ENCODE measurements around the gene TMCO6. TPM values are rescaled to one million over a fixed set of nuclear protein-coding genes. Genes with fewer than 3 reads are reported as not detected.

The TMCO6 gene
- total and polyA plus RNA-seq, 2 experiments from 2014 or later, result 18.7 to 19.9 TPM

GRCh38 chr5:140673187-140673976 lies 34.1 kb downstream of the TMCO6 start, which contains the start of gene DND1:
DND1 (minus strand) TSS chr5:140673576; CDS start chr5:140673542, 34 bp downstream.
- ATAC-seq, result peak; percentile 71
- H3K27ac Mint-ChIP-seq, result no peak within 1 kb of the TSS
- peak within 1 kb of the TSS; percentile 55; the same call in 1 of the 2 replicates for H3K27ac ChIP-seq (ENCODE audit: low read depth)
- peaks cover 14% of the 10 kb centered on the region; the same call in 1 of the 2 replicates for H3F3A ChIP-seq (replicated peaks; ENCODE audit: low read depth)
- peaks cover 9% of the 10 kb centered on the region for H3K4me1 Mint-ChIP-seq
- H3K4me2 ChIP-seq, result peak within 1 kb of the TSS; percentile 71
- peaks cover 14% of the 10 kb centered on the region; the same call in 1 of the 2 replicates for H3K36me3 ChIP-seq (ENCODE audit: insufficient read depth)
- H3K4me1 ChIP-seq (ENCODE audit: insufficient read depth), result peaks cover 6% of the 10 kb centered on the region
- no peaks in the 10 kb centered on the region for H4K20me1 ChIP-seq (replicated peaks; ENCODE audit: insufficient read depth)
- H2AFZ ChIP-seq, result peak within 1 kb of the TSS; percentile 52; the same call in 1 of the 2 replicates
- no peaks in the 10 kb centered on the region for H3K9me2 ChIP-seq (ENCODE audit: insufficient read depth)
- no peaks in the 10 kb centered on the region for H3K27me3 ChIP-seq (ENCODE audit: insufficient read depth)
- H3K4me3 Mint-ChIP-seq, result peak within 1 kb of the TSS; percentile 47
- no peaks in the 10 kb centered on the region for H3K79me2 ChIP-seq (replicated peaks; ENCODE audit: insufficient read depth)
- peak within 1 kb of the TSS; percentile 57 for H3K4me3 ChIP-seq
- DNase-seq (ENCODE audit: low spot score), result peak; percentile 76
- no peaks in the 10 kb centered on the region for H3K9me3 Mint-ChIP-seq
- peaks cover 77% of the 10 kb centered on the region for H3K36me3 Mint-ChIP-seq (ENCODE audit: low read depth)
- peaks cover 9% of the 10 kb centered on the region for H3K27me3 Mint-ChIP-seq (ENCODE audit: insufficient read depth, low read depth, poor library complexity)
- TF ChIP-seq, protein P1, sequence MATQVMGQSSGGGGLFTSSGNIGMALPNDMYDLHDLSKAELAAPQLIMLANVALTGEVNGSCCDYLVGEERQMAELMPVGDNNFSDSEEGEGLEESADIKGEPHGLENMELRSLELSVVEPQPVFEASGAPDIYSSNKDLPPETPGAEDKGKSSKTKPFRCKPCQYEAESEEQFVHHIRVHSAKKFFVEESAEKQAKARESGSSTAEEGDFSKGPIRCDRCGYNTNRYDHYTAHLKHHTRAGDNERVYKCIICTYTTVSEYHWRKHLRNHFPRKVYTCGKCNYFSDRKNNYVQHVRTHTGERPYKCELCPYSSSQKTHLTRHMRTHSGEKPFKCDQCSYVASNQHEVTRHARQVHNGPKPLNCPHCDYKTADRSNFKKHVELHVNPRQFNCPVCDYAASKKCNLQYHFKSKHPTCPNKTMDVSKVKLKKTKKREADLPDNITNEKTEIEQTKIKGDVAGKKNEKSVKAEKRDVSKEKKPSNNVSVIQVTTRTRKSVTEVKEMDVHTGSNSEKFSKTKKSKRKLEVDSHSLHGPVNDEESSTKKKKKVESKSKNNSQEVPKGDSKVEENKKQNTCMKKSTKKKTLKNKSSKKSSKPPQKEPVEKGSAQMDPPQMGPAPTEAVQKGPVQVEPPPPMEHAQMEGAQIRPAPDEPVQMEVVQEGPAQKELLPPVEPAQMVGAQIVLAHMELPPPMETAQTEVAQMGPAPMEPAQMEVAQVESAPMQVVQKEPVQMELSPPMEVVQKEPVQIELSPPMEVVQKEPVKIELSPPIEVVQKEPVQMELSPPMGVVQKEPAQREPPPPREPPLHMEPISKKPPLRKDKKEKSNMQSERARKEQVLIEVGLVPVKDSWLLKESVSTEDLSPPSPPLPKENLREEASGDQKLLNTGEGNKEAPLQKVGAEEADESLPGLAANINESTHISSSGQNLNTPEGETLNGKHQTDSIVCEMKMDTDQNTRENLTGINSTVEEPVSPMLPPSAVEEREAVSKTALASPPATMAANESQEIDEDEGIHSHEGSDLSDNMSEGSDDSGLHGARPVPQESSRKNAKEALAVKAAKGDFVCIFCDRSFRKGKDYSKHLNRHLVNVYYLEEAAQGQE (IDR thresholded peaks at IDR 0.05; ENCODE audit: unreplicated experiment), result no peak
- no peak for TF ChIP-seq ZNF114 (CRISPR knock-in tag; IDR thresholded peaks at IDR 0.05)
- TF ChIP-seq EZH2 (IDR thresholded peaks at IDR 0.05; ENCODE audit: low read depth, unreplicated experiment), result no peak
- TF ChIP-seq STAT1 (IDR thresholded peaks at IDR 0.05; ENCODE audit: unreplicated experiment), result no peak
- TF ChIP-seq, protein P2, sequence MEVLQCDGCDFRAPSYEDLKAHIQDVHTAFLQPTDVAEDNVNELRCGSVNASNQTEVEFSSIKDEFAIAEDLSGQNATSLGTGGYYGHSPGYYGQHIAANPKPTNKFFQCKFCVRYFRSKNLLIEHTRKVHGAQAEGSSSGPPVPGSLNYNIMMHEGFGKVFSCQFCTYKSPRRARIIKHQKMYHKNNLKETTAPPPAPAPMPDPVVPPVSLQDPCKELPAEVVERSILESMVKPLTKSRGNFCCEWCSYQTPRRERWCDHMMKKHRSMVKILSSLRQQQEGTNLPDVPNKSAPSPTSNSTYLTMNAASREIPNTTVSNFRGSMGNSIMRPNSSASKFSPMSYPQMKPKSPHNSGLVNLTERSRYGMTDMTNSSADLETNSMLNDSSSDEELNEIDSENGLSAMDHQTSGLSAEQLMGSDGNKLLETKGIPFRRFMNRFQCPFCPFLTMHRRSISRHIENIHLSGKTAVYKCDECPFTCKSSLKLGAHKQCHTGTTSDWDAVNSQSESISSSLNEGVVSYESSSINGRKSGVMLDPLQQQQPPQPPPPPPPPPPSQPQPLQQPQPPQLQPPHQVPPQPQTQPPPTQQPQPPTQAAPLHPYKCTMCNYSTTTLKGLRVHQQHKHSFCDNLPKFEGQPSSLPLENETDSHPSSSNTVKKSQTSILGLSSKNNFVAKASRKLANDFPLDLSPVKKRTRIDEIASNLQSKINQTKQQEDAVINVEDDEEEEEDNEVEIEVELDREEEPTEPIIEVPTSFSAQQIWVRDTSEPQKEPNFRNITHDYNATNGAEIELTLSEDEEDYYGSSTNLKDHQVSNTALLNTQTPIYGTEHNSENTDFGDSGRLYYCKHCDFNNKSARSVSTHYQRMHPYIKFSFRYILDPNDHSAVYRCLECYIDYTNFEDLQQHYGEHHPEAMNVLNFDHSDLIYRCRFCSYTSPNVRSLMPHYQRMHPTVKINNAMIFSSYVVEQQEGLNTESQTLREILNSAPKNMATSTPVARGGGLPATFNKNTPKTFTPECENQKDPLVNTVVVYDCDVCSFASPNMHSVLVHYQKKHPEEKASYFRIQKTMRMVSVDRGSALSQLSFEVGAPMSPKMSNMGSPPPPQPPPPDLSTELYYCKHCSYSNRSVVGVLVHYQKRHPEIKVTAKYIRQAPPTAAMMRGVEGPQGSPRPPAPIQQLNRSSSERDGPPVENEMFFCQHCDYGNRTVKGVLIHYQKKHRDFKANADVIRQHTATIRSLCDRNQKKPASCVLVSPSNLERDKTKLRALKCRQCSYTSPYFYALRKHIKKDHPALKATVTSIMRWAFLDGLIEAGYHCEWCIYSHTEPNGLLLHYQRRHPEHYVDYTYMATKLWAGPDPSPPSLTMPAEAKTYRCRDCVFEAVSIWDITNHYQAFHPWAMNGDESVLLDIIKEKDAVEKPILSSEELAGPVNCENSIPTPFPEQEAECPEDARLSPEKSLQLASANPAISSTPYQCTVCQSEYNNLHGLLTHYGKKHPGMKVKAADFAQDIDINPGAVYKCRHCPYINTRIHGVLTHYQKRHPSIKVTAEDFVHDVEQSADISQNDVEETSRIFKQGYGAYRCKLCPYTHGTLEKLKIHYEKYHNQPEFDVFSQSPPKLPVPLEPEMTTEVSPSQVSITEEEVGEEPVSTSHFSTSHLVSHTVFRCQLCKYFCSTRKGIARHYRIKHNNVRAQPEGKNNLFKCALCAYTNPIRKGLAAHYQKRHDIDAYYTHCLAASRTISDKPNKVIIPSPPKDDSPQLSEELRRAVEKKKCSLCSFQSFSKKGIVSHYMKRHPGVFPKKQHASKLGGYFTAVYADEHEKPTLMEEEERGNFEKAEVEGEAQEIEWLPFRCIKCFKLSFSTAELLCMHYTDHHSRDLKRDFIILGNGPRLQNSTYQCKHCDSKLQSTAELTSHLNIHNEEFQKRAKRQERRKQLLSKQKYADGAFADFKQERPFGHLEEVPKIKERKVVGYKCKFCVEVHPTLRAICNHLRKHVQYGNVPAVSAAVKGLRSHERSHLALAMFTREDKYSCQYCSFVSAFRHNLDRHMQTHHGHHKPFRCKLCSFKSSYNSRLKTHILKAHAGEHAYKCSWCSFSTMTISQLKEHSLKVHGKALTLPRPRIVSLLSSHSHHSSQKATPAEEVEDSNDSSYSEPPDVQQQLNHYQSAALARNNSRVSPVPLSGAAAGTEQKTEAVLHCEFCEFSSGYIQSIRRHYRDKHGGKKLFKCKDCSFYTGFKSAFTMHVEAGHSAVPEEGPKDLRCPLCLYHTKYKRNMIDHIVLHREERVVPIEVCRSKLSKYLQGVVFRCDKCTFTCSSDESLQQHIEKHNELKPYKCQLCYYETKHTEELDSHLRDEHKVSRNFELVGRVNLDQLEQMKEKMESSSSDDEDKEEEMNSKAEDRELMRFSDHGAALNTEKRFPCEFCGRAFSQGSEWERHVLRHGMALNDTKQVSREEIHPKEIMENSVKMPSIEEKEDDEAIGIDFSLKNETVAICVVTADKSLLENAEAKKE (CRISPR knock-in tag; IDR thresholded peaks at IDR 0.05), result no peak
- no peak for TF ChIP-seq ZNF331 (CRISPR knock-in tag; IDR thresholded peaks at IDR 0.05; ENCODE audit: low read depth)
- no peak for TF ChIP-seq JUNB (IDR thresholded peaks at IDR 0.05; ENCODE audit: unreplicated experiment)

All from GM23338 (cell line).